ENCODE results near the gene DHX29.
A peak's percentile ranks its signal among the peaks of the same experiment; 100 is the strongest.

The DHX29 gene

DNA sequence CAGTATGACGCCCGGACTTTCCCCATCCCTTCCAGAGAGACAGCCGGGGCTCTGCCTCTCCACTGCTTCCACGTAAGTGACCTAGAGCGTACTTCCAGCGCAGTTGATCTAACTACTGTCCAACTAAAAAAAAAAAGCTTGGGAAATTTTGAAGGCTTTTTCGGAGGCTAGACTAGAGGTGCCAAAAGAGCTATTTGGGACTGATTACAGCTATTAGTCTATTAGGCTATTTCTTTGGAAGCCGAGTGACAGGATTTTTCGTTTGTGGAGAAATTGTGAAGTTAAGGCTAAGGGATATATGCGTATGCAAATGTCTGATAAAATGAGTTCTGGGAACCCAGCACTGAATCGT lies 75.6 kb downstream of the DHX29 start:
- no peak for DNase-seq

DNA sequence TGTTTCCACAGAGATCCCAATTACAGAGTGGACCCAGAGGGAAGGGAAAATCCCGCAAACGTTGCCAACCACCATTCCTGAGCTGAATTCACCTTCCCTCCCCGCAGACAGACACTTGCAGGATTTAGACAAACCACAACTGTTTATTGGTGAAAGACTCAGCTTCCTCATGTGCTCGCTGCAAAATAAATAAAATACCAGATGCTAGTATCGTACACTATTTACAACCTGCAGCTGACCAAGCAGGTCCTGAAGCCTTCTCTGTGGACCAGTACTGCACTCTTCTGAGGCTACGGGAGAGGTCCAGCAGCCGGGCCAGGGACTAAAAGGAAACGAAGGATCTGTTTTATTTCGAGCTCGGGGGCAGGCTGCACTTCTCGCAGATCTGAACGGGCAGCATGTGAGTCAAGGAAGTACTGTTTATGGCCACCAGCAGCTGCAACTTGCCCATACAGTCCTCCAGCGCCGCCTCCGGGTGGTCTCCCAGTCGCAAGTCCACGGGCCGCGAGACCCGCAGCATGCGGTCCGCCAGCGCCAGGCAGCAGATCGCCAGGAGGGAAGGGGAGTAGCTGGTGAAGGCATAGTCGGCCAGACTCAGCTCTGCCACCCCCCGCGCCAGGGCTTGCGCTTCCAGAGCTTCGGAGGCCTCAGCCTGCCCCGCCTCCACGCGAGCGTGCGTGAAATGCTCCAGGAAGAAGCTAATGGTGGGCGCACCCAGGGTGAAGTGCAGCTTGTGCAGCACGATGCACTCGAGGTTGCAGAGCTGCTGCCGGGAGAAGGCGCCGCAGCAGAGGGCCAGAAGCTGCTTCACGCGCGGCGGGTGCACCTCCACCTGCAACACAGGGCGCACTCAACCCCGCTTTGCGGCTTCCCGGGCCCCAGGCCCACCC lies 76.2 kb downstream of the DHX29 start:
- no peak for DNase-seq

DNA sequence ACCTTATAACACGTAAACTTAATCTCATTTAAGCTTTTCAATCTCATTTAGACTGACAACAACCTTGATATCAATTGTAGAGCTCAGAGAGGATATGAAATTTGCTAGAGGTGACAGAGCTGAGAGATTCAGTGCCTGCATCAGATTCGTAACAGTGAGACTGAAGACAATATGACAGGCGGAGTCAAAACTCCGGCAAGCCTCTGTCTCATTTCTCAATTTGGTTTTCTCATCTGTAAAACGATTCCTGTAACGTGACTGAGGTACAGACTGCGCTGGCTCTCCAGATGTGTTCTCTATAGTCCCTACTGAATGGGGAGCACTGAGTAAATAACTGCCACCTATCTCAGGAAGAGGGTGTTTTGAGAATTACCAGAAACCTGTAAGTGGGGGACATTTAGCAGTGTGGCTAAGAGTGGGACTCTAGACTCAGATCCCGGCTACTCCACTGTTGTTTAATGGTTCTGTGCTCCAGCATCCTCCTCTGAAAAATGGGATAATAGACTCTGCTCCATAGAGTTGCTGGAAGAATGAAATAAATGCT lies 77.3 kb downstream of the DHX29 start:
- DNase-seq: no peak

DNA sequence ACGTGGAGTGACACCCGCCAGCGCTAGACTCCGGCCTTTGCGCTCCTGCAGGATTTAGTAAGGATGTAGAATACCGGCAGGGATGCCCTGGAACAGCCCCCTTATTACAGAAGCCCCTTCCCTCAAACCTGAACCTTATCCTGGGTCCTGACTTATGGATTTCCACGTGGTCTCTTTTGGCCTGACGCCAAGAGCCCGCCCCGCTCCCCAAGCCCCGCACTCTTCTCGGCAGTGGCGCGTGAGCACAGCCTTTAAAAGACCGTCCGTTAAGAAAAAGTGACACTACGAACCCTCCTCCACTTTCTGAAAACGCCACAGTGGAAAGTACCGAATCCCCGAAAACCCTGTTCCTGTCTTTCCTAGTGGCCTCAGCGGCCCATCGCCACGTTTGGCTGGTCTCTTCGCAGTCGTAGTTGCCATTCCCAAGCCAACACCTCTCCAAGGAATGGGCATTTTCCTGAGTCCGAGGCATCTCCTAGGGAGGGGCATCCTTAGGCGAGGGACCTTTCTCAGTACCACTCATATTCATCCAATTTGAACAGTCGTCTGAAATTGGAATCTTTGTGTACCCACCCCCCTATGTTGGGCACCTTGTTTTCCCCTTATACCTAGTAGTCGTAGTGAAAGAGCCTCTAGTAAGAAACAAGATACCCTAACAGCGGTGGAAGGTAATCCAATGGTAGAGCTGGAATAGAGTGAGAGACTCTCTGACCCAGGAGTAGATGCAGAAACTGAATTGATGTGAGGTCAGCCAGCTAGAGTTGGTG lies 79.6 kb downstream of the DHX29 start:
- no peak for DNase-seq

DNA sequence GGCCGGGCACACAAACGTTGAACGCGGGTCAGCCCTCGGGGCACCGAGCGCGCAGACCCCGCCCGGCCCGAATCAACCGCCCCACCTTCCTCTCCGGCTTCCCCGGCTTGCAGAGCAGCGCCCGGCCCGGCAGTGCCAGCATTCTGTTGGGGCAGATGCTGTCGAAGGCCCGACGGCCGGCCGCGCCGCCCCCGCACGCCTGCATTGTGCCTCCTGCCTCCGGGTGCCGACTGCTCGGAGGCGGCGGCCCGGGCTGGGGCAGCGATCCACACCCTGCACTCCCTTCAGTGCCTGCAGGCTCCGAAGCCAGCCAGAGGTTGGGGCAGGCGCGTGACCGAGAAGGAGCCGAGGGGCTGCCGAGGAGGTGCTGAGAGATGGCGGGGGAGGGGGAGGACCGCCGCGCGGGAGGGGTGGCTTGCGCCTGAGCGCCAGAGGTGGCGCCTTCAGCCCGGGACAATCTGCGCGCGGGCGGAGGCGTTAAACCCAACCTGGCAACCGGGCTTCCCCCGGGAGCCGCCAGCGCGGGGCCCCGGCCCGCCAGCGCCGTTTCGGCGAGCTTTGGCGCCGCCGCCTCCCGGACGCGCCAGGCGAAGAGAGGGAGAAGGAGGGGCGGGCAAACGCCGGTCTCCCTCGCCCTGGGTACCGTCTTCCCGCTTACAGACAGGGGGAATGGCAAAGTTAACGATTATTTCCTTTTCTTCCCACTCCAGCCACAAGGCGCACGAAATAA lies 80.4 kb downstream of the DHX29 start, which contains the start of gene MCIDAS:
Gene MCIDAS (minus strand): TSS at position 382 of the 730 bp plus-strand sequence. CDS start 177 bp downstream, at position 205.
- peak; percentile 68 to 77 for DNase-seq

DNA sequence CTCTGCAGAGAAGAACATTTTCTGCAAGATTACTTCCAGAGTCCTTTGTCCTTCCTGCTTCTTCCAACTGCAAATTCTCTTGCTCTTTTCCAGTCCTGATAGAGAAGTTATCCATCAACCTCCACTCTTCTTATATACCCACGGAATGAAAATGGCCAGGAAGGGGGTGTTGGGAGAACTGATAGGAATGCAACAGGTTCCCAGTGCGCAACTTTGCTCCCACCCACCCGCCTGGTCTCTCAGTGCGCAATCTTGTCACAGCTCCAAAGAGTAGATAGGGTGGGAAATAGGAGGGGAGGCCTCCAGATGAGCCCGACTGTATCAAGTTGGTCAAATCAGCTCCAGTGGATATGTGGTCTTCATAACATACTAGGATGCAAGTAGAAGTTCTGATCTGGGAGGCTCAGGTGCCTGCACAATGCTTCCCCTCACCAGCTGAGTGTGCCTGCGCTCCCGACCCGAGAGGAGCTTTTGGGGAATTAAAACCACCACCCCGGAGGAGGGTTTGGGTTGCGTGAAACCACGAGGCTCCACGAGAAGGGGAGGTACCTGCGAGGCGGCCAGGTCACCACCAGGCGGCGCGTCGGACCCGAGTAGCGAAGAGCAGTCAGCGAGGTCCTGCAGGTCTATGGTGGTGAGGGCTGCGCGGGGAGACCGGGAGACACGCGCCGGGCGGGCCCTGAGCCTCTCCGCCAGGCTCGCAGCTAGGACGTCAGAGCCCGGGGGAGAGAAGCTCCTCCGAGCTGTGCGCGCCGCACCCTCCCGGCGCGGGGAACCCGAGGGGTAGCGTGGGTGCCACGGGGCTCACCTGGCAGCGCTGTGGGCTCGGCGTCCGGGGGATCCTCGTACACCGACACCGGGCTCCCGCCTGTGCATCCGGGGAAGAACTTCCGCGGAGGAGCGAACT lies 81.2 kb downstream of the DHX29 start:
- DNase-seq: peak; percentile 78 to 84

DNA sequence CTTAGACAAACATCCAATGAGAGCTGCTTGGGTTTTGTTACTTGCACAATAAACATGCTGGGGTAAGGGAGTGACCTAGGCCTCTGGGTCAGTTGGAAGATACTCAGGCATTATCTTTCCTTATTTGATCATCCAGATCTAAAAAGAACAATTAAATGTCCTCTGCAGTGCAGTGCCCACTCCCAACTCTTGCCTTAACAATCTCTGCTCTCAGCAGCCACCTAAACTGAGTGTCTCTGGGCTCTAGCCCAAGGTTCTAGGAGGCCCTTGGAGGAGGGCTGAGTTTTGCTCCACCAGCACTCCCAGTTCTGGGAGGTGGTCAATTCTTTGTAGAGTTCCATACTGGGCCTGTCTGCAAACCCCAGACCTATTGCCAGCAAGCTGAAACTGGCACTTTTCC lies 82.1 kb downstream of the DHX29 start:
- no peak for DNase-seq

DNA sequence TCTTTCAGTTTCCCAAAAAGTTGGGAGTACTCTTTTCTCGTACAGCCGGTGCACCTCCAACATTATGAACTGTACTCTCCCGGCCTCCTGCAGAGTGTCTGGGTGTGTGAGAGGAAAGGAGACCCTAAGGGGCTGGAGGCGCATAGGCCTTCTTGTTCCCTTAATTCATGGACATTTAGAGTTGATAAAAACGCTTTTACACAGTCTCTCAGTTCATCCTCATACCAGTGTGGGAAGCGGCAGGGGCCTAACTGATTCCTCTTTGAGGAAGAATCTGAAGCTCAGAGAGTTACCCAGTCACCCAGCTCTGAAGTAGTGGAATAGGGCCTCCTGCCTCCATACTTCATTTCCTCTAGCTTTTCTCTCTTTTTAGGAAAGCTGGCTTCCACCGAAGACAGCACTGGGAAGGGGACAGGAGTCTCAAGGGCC lies 83.7 kb downstream of the DHX29 start:
- DNase-seq: no peak

DNA sequence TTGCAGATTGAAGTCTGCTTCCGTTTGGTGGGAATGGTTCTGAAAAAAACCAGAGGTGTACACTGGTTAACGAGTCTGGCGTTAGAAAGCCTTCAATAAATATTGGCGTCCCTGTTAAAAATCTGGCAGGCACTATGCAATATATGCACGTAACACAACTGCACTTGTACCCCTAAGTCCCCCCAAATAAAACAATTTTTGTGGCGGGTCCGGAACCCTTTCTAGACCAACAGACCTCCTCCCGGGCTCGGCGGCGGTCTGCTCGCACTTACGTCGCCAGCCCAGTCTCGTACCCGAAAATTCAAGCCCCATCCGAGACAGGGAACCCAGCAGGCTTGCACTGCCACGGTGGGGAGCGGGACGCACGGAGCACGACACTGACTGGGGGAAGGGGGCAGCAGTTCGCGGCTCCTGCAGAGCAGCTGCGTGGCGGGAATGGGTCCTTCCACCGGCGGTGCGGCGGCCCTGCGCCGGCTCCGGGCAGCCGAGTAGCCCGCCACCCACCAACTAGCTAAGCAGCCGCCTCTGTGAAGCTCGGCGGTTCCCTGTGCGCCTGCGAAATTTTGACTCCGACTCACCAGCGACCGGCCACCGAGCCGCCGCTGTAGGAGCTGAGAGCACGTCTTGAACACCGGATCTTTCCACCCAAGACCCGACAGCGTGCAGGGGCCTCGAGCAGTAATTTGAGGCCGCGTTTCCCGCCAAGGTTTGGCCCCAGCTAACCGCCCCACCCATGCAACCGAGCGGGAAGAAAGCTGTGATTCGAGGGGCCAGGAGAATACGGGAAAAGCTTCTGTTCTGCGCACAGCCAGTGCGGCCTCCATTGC lies 84.3 kb downstream of the DHX29 start:
- no peak for DNase-seq

DNA sequence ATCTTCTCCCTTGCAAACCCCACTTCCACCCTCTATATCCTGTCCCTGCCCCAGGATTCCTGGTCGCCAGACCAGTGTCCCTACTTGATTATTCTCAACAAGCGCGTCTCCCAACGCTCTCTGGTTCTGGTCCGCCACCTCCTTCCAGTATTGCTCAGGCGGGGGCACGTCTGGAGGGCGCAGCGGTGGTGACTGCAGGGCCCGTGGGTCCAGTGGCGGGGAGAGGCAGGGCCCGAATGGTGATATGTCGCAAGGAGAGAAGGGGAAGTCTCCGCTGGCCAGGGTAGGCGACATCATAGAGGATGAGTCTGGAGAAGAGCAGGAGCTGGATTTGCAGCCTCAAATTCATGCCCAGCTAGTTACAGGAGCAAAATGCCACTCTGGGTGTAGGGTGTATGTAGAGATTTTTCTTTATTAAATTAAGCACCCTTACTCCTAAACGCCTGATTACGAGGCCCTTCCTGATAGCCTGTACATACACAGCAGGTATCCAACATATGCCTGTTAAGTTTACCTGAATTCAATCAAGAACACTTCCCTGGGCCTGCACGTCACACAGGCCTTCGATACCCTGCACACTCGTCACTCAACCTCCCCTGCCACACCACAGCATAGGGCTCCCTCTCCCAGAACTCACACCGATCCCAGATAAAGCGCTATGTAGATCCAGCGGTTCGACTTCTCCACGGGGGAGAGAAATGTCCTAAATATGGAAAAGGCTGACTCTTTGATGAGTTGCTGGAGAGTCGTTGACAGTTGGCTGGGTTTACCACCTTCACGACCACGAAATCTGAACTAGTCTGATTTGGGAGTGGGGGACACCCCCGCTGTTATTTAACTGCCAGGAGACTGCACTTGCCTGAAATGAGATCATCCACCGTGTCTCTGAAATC lies 85.2 kb downstream of the DHX29 start:
- DNase-seq: no peak

DNA sequence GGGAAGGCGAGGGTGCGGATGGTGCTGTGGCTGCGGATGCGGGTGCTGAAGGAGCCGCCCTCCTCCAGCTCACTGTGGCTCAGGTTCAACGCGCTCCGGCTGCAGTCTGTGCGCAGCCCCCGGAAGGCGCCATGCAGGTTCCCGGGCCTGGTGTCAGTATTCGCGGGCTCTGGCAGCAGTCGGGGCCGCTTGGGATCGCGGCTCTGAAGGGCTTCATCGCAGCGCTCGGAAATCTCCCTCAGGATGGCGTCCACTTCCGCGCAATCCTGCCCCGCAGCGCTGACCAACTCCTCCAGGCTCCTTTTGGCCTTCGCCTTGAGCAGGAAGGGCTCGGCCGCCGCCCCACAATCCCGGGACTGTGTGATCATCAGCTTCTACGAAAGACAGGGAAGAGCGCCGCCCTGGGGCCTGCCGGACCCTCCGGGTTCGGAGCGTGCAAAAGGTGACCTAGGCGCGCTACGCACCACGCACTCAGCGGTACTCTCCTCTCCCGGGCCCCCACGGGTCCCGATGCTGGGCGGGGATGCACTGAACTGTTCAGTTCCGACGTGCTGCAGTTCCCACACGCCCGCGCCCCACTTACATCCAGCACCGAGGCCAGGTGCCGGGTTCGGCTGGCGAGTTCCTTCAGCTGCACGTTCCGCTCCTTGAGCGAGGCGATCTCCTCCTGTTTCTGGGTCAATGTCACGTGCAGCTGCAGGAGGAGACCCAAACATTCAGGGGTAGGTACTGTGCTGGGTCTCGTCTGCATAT lies 86.9 kb downstream of the DHX29 start:
- DNase-seq: no peak

DNA sequence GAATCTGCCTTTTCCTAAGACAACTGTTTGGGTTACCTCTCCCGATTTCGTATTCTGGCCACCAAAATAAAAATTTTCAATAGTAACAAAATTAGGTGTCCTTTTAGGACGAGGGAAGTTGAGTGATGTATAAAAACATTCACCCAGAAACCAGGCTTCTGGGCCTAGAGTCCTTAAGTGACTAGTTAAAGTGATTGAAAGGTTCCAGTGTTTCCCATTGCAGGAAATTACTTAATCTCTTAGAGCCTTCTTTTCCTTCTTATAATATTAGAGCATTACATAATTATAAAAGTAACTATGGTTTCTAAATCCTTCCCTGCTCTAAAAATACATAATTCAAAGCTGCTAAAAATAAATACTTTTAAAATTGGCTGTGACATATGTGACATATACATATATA lies 87.7 kb downstream of the DHX29 start:
- DNase-seq: no peak

DNA sequence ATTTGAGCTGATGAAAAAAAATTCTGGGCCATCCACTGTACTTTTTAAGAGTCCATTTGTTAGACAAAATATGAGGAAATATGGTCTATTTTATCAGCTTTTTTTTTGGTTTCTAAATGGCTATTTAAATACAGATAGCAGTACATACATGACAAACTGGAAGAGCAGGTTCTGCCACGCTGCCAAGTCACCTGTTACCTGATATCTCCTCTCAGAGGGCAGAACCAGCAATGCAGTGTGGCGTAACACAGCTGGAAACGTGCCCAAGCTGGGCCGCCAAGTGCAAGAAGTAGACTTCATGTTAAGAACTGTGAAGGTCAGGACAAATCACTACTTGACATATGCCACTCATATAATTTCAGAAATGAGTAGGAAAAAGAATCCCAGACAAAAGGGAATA lies 88.5 kb downstream of the DHX29 start:
- no peak for DNase-seq

DNA sequence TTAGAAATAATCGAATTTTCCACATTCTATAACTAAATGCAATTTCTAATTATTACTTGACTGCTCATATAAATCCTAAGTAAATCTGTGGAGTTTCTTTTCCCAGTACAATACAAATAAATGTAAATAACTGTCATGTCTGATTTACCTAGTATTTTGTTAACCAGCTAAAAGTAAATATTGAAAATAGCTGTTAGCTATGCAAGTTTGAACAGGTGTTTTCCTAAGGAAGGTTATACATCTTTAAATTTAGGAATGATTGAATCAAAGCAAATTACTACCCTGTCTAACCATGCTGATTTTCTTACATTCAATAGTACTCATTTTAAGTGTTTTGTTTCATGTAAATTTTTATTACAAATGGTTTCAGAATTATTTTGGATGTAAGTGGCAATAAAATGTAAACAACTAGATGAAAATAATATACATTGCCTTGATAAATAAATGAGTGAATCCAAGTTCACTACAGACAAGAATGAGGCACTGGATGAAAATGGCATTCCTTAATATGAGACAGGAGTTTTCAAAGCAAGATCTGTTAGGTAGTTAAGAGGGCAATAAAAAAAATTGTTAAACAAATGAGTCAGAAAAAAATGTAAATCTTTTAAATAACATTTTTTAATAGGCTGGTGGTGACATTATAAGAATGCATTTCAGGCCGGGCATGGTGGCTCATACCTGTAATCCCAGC lies 96.2 kb downstream of the DHX29 start:
- no peak for DNase-seq

All from activated CD4-positive, alpha-beta T cell treated with anti-CD3 and anti-CD28 coated beads, Interleukin-2, amount 50 U/mL, for 48 hours (primary cell).